NCI-H345 (cell line): ENCODE data around the gene ARID2.

Experiments used
- DNase-seq: peaks from one replicate; lab custom pipeline; 2025; lab: John Stamatoyannopoulos, UW

Gene ARID2

GRCh38 chr12:45853550-45853949 lies 124.0 kb downstream of the ARID2 start:
- no peak for DNase-seq

- no peak for DNase-seq
These were observed 133.8 kb downstream of the ARID2 start for GRCh38 chr12:45863332-45863731.

- DNase-seq: no peak
These were observed 136.8 kb downstream of the ARID2 start for GRCh38 chr12:45866299-45866698.

- no peak for DNase-seq
These were observed 142.9 kb downstream of the ARID2 start for GRCh38 chr12:45872446-45872845.

- DNase-seq: no peak
These were observed 147.6 kb downstream of the ARID2 start for GRCh38 chr12:45877069-45877468.

- DNase-seq: no peak
These were observed 149.2 kb downstream of the ARID2 start for GRCh38 chr12:45878630-45879255.

DNA sequence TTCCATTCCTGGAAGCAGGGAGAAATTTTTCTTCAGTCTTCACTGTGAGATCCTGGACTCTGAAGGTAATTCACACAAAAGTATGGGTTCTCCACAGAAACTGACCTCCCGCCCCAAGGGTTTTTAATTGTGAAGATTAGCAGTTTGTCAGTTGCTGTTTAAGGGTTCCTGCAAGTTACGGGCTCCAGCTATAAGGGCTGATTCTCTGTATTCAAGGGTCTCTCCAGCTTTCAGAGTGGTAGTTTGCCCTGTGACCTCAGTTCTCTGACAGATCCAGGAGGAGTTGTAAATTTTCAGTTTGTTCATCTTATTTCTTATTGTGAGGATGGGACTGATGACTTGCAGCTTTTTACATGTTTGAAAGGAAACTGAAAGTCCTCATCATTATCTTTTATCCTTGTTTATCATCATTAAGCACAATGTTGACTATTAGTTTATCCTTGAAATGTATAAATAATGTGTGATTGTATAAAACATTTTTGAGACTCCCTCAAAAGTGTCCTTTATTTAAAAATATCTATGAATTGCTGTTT lies 149.9 kb downstream of the ARID2 start:
- no peak for DNase-seq

DNA sequence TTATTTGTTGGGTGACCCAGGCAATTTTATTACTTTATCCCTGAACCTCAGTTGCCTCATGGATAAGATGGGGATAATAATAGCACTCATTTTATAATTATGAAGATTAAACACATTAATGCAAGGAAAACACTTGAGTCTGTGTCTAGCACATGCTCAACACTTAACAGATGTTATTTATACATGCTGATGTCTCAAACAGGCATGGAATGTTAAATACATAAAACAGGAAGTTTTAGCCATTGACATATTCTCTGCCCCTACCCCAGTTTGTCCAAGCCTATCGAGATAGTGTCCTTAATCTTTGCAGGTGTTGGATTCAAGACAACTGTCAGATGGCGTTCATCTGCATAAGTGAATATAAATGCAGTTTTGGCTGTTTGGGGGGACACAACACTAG lies 151.0 kb downstream of the ARID2 start:
- DNase-seq: no peak

DNA sequence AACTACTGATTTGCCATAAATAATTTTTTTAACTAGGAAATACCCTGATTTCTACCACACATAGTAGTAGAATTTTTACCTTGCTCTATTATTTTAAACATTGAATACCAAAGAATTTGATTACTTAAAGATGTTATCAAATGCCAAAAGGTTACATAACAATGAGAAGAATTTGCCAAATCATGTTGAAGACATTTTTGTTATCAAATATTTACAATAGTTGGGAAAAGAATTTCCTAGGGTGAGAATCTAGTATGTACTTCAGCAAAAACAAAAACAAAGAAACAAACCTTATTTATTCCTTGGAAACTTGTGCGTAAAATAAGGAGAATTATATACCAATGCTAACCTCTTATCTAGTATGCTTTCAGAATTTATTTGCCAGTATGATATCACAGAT lies 153.7 kb downstream of the ARID2 start:
- DNase-seq: no peak

DNA sequence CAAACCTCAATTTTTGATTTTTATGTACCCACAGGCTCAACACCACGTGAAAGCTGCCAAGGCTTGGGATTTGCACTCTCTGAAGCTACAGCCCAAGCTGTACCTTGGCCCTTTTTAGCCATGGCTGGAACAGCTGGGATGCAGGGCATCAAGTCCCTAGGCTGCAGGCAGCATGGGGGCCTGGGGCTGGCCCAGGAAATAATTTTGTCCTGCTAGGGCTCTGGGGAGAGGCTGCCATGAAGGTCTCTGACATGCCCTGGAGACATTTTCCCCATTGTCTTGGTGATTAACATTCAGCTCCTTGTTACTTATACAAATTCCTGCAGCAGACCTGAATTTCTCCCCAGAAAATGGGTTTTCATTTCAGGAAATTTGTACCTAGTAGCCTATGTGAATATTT lies 157.2 kb downstream of the ARID2 start:
- no peak for DNase-seq

DNA sequence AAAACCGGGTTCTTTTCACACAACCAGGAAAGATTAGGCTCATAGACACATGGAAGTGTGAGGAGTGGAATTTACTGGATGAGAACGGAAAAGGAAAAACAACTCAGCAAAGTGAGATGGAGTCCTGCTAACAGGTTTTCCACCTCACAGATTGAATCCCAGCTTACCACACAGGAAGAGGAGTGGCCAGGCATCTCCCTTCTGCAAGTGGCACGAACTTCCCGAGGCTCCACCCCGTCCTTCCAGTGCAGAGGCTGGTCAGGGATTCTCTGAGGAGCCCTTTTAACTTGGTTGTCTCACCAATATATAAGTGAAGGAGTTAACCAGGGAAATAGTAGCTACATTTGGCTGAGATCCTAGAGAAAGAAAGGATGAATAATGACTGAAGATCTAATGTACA lies 158.0 kb downstream of the ARID2 start:
- DNase-seq: no peak

DNA sequence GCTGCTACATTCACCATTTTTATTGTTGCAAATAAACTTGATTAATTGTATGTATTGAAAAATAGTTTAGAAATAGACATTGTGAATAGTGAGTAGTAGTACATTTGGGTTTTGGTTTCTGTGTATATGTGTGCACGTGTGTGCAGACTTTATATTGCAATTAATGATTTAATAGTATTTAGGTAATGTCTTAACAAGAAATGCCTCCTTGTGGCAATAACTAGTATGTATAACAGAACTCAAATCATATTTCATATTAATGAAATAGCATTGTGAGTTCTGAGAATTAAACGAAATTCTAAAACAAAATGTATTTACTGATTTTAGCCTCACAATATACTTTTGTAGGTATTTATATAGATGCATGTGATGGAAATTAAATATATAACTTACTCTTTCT lies 160.8 kb downstream of the ARID2 start:
- DNase-seq: no peak

GRCh38 chr12:45893240-45893639 lies 163.7 kb downstream of the ARID2 start:
- DNase-seq: no peak

GRCh38 chr12:45895961-45896360 lies 166.5 kb downstream of the ARID2 start:
- no peak for DNase-seq

DNA sequence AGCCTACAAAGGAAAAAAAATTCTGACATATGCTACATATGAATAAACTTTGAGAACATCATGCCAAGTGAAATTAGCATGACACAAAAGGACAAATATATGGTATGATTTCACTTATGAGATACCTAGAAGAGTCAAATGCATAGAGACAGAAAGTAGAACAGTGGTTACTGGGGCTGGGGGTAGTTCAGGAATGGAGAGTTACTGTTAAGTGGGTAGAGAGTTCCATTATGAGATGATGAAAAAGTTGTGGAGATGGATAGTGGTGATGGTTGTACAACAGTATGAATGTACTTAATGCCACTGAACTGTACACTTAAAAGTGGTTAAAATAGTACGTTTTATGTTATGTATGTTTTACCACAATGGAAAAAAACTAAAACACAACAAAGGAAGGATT lies 168.6 kb downstream of the ARID2 start:
- no peak for DNase-seq

GRCh38 chr12:45907955-45908354 lies 178.4 kb downstream of the ARID2 start:
- DNase-seq: no peak

- DNase-seq: no peak
These were observed 179.7 kb downstream of the ARID2 start for GRCh38 chr12:45909041-45909713.

DNA sequence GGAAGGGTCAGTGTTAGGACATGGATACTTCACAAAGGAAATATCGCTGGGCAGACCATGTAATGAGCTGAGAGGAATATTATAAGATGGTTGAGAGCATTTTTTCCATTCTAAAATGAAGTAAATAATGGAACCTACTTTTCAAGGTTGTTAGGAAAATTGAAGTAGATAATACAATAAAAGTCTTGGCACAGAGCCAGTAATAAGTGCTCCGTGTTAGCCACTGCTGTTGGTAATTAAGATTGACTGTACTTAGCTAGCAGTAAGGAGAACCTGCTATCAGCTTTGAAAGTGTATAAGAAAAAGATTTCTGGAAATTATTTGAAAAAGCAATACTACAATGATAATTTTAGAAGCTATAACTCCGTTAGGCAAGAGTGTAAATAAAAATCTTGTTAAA lies 183.3 kb downstream of the ARID2 start:
- no peak for DNase-seq

DNA sequence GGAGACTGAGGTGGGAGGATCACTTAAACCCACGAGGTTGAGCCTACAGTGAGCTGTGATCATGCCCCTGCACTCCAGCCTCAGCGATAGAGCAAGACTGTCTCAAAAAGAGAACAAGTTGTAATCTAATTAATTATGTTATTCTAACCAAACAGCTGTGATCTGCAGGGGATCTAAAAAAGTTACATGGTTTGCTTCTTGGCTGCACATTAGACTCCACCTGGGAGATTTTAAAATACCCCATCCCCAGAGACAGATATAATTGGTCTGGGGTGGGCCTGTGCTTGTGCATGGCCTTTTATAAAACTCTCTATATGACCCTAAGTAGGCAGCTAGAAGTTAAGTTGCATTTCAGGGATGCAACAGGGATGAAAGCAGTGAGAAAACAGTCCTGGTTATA lies 184.1 kb downstream of the ARID2 start:
- no peak for DNase-seq

DNA sequence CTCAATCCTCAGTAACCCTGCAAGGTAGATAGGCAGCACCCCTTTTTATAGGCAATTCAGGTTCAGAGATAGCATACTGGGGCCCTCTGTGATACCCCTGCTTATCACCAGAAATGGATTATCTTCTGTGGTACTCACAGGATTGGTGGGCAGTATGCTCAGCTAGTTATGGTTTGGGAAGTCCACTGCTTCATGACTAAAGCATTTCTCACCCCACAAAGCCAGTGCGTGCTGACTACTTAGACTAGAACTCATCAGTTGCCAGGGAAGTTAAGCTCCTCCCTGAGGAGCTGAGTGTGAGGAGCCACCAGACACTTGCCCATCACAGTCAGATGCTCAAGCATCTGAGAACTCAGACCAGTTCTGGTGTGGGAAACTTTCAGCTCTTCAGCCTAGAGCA lies 184.6 kb downstream of the ARID2 start:
- no peak for DNase-seq

DNA sequence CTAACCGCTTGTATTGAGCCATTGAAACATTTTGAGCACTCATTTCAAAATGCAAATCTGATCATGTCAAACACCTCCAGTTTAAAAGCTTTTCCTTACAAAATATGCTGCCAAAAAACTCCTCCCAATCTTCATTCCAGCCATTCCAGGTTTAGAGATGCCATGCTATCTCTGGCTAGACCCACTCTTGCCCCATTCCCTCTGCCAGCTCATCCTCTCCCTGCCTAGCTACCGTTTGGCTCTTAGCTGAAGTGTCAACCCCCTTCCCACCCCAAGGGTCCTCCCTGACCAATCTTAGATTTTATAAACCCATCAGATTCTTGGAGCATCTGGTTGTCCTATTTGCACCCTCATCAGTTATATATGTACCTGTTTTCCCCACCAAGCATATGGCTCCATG lies 185.9 kb downstream of the ARID2 start:
- DNase-seq: no peak

- no peak for DNase-seq
These were observed 189.3 kb downstream of the ARID2 start for GRCh38 chr12:45918818-45919217.

- no peak for DNase-seq
These were observed 198.8 kb downstream of the ARID2 start for GRCh38 chr12:45928309-45928708.

GRCh38 chr12:45930369-45930768 lies 200.9 kb downstream of the ARID2 start:
- no peak for DNase-seq
